HG03108 (cell line): Measurements from ENCODE around the gene ZSCAN22.

ENCODE experiments used
- ATAC-seq: cut with Tn5 transposase; IDR thresholded peaks from one replicate; pipeline ENCODE4 v1.9.1; 2021; ENCODE audit warnings: moderate library complexity; ENCODE audit not compliant: unreplicated experiment

ZSCAN22 gene

DNA sequence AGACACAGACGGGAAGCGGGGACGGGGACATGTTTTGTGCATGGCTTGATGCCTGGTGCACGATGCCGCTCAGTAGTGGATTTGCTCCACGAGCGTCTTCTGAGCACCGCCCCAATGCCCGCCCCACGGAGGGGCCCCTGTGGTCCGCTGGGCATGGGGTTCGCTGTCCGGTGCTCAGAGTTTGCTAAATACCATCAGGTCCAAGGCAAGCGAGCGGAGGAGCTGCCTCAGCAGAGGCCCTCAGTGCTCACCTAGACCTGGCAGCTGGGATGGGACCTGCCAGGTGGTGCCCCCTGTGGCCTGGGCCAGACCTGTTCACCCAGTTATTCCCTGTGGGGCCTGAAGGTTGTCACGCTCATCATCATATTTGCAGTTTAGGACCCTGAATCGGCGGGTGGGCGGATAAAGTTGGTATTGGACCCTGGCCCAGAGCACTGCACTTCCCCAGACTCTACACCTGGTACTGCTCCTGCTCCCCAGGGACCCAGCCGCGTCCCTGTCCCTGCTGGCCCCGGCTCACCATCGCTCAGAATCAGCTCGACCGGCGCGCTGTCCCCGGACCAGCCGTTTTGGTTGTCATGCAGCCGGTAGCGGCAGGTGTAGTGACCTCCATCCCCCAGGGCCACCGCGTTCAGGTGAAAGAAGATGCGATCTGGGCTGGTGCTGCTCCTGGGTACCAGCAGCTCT lies 24.2 kb downstream of the ZSCAN22 start:
- ATAC-seq = no peak

DNA sequence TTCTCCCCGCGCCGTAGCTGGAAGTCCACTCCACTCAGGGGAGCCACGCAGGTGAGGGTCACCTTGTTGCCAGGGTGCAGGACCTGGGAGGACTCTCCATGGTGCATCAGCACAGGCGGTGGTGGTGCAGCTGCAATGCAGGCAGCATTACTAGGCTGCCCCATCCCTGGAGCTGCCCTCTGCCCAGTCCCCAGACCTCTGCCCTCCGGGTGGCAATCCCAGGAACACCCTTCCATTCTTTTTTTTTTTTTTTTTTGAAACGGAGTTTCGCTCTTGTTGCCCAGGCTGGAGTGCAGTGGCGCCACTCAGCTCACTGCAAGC lies 24.7 kb downstream of the ZSCAN22 start:
- ATAC-seq = no peak

DNA sequence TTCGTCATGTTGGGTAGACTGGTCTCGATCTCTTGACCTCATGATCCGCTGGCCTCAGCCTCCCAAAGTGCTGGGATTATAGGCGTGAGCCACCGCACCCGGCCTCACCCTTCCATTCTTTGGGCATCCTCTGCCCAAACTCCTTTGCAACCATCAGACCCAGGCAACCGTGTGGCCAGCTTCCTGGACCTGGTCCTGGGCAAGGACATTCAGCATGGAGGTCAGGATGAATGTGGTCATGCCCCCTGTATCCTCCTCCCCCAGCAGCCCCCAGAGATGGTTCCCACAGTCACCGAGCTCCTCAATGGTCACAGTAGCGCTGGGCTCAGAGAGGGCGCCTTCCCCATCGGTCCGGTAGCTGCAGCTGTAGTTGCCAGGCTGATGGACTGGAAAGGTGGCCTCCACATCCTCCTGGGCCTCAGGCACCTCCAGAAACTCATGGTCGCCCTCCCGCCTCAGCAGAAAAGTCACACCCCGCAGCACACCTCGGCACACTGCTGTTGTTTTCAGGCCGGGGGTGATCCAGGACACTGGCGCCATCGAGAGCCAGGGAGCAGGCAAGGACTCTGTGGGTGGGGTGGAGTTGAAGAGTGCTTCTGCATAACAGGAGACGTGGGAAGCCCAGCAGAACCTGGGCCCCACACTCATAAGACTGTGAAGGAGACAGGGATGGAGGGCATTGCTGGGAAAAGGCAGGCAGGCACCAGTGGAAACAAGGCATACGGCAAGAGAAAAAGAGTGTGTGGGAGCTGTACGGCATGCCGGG lies 25.4 kb downstream of the ZSCAN22 start:
- no peak for ATAC-seq

GRCh38 chr19:58352760-58353671 lies 26.2 kb downstream of the ZSCAN22 start, which contains the start of gene A1BG:
Gene A1BG, minus strand, starts transcription at chr19:58353492. Its CDS starts 55 bp downstream, at chr19:58353437.
- no peak for ATAC-seq

- ATAC-seq = no peak
These were observed 27.1 kb downstream of the ZSCAN22 start for GRCh38 chr19:58353717-58354477.

- no peak for ATAC-seq
These were observed 27.8 kb downstream of the ZSCAN22 start for GRCh38 chr19:58354478-58355030.

- ATAC-seq = no peak
These were observed 28.5 kb downstream of the ZSCAN22 start for GRCh38 chr19:58355215-58355796.

- no peak for ATAC-seq
These were observed 29.3 kb downstream of the ZSCAN22 start for GRCh38 chr19:58355908-58356765.

DNA sequence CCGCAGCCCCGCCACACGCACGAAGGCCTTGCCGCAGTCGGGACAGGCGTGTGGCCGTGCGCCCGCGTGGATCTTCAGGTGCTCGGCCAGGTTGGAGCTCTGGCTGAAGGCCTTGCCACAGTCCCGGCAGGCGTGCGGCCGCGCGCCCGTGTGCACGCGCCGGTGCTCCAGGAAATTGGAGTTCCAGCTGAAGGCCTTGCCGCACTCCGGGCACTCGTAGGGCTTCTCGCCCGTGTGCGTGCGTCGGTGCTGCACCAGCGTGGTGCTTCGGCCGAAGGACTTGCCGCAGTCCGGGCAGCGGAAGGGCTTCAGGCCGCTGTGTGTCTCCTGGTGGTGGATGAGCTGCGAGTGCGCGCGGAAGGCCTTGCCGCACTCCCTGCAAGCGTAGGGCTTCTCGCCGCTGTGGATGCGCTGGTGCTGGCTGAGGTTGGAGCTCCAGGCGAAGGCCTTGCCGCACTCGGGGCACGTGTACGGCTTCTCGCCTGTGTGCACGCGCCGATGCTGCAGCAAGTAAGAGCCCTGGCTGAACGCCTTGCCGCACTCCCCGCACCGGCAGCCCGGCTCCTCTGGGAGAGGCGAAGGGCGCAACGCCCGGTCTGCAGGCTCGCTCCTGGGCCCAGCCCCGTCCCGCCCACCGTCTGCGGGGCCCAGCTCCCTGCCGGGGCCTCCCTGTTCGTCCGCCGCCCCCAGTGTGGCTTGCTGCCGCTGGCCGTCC lies 30.1 kb downstream of the ZSCAN22 start:
- no peak for ATAC-seq

- ATAC-seq = no peak
These were observed 30.8 kb downstream of the ZSCAN22 start for GRCh38 chr19:58357481-58358145.

DNA sequence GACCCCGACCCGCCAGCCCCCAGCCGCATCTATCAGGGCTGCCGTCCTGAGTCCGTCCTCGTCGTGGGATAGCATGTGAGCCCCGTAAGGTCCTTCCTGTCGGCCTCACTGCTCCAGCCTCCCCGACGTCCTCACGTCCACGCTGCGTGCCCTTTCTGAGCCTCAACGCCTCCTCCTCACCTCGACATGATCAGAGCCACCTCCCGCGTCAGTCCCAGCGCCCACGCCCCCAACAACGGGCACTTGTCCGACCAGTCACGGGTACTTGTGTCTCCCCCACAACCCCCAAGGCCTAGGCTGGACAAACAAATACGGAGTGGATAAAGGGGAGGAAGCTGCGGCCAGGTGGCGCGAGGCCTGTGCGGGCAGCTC lies 35.1 kb downstream of the ZSCAN22 start:
- peak; percentile 7 for ATAC-seq

GRCh38 chr19:58362272-58362994 lies 35.6 kb downstream of the ZSCAN22 start, which contains the start of gene ZNF497:
Gene ZNF497, minus strand, starts transcription at chr19:58362751. Its CDS starts 5,116 bp downstream, at chr19:58357635.
- ATAC-seq = peak; percentile 85

DNA sequence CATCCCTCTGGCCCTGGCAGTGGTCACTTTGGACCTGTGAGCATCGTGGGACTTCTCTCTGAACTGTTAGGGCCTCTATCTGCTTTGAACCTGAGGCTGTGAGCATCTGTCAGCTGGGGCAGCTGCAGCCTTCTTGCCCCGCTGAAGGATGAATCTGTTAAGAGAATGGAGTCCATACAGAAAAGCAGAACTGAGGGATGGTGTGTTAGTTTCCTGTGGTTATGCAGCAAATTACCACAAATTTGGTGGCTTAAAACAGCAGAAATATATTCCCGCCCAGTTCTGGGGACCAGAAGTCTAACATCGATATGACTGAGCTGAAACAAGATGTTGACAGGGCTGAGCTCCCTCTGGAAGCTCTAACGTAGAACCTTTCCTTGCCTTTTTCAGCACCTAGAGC lies 37.4 kb downstream of the ZSCAN22 start:
- no peak for ATAC-seq

GRCh38 chr19:58366585-58367430 lies 40.0 kb downstream of the ZSCAN22 start:
- ATAC-seq = no peak

- ATAC-seq = no peak
These were observed 41.1 kb downstream of the ZSCAN22 start for GRCh38 chr19:58367698-58368454.
